ENCODE measurements around the gene PAPOLA.

Gene PAPOLA

DNA sequence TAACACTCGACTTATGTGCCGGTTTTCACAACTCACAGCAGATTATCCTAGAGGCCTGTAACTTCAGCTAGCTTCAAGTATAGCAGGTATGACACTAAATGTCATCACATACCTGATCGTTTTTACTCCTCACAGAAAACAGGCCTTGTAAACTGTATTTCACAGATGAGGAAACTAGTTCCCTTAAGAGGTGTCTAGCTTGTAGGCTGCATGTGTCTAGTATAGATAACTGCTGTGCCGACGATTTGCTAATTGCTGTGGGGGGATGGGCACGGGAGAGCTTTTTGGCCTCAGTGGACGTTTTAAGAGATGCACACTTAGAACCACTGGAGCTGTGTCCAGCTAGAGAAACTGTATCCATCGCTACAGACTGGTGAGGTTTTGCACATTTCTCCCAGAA lies 78.8 kb downstream of the PAPOLA start:
- peak in 1 of 42 donors; percentile 26 for DNase-seq
- intact Hi-C loops (cut with DNase I): loop anchor here (10.0 kb wide), 1 partner anchor 164 kb away; no protein-coding TSS in a partner anchor

GRCh38 chr14:96581902-96582301 lies 79.7 kb downstream of the PAPOLA start:
- DNase-seq: peak in 2 of 42 donors; percentile 4 to 37
- intact Hi-C loops (cut with DNase I): loop anchor here (10.0 kb wide), 1 partner anchor 163 kb away; no protein-coding TSS in a partner anchor

DNA sequence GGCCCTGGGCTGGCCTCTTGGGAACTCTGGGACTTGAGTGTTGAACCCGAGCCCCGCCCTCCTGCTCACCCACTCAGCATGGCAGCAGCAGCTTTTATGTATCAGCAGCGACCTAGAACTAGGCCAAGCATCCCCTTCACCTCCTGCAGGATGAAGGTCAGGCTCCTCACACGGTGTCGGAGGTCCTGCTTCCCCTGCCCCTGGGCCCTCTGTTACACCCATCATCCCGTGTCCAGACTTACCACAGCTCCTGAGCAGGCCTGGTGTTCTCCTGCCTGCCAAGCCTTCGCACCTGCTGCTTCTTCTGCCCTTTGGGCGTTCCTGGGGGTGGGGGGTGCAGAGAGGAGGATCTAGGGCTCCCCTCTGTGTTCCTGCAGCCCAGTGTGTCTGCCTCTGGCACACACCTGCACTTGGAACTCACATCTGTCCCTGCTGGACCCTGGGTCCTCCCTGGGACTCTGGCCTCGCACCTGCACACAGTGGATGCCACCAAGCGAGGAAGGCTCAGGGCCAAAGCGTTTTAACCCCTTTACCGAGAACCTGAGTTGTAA lies 80.3 kb downstream of the PAPOLA start:
- intact Hi-C loops (cut with DNase I): loop anchor here (10.0 kb wide), 1 partner anchor 162 kb away; no protein-coding TSS in a partner anchor
- peak in 2 of 42 donors; percentile 21 to 28 for DNase-seq

GRCh38 chr14:96582995-96583394 lies 80.8 kb downstream of the PAPOLA start:
- DNase-seq: peak in 1 of 42 donors; percentile 4
- intact Hi-C loops (cut with DNase I): loop anchor here (10.0 kb wide), 1 partner anchor 162 kb away; no protein-coding TSS in a partner anchor

DNA sequence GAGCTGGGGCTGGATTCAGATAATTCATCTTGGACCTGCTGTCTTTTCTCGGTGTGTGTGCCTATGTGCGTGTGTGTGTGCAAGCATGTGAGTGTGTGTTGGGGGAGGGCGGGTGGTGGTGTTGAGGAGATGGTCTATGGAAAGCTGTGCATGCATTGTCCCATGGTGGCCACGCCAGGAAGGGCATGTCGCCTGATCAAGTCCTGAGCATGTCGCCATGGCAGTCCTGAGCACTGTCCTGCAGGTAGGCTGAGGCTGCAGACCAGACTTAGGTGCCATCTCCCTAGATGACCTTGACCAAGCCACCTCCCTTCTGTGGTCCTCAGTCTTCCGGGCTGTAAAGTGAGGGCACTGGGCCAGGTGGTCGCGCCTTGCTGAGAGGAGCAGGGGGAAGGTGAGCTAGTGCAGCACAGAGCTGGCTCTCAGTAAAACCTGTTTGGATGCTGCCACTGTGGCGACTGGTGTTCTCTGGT lies 81.4 kb downstream of the PAPOLA start:
- peak in 2 of 42 donors; percentile 15 to 27 for DNase-seq
- intact Hi-C loops (cut with DNase I): loop anchor here (10.0 kb wide), 1 partner anchor 161 kb away; no protein-coding TSS in a partner anchor

DNA sequence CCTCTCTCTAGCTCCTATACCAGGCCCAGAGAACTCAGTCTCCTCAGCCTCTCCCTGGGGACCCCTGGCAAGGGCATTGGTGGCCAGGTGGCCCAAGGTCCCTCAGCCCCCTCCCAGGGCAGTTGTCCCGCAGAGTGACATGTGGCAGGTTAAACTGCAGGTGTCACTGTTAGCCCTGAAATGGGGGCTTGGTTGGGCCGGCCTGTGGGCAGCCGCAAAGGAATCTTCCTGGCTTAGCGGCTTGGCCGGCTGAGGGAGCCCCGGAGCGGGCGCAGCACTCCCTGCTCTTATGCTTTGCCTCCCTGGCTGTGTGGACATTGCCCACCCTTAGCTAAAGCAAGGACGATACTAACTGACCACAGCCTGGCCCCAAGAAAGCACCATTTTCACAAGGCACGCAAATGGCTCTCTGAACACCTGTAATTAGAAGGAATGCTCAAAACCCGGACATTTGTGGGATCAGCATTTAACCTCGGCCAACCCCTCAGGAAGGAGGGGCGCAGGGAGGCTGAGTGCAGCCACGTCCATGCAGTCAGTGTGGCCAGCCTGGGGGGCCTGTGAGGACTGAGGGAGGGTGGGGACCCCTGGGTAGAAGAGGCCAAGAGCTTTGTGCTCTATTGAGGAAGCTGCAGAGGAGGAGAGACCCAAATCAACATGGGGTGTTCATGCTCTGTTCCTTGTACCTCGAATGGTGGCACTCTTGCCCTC lies 82.2 kb downstream of the PAPOLA start:
- intact Hi-C loops (cut with DNase I): loop anchor here (10.0 kb wide), 1 partner anchor 160 kb away; no protein-coding TSS in a partner anchor
- peak in 16 of 42 donors; percentile 19 to 57 (median 37) for DNase-seq

GRCh38 chr14:96584907-96585671 lies 82.9 kb downstream of the PAPOLA start:
- DNase-seq: peak in 2 of 42 donors; percentile 8 to 31
- intact Hi-C loops (cut with DNase I): loop anchor here (10.0 kb wide), 1 partner anchor 160 kb away; no protein-coding TSS in a partner anchor

DNA sequence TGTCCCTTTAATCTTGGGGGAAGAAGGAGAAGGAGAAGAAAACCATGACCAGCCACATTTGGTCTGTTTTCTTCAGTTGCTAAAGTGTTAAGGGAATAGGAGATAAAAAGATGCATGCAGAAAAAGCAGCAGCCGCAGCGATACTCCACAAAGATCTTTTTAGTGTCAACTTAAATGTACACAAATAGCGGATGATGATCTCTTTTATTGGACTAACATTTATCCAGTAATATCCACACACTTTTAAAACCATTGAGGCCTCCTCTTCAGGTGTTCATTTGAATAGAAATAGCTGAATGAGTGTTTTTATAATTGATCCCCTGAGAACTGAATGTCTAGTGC lies 83.5 kb downstream of the PAPOLA start:
- intact Hi-C loops (cut with DNase I): loop anchor here (10.0 kb wide), 1 partner anchor 159 kb away; no protein-coding TSS in a partner anchor
- DNase-seq: peak in 1 of 42 donors; percentile 4

DNA sequence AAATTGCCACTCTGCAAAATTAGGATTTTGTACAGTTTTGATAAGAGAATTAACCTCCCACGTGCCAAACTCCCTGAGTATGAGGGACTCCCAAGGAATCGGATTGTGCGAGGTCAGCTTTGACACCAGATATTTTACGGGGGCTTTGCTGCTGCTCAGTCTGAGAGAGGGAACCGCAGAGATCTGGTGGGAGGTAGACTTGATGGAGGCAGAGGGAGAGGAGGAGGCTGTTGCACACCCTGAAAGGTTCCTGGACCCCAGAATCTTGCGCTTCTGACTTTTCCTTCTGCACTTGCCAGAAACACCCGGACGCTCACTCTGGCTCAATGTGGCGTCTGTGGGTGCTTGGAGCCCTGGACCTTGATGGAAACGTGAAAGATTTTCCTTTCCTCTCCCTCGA lies 83.9 kb downstream of the PAPOLA start:
- intact Hi-C loops (cut with DNase I): loop anchor here (10.0 kb wide), 1 partner anchor 159 kb away; no protein-coding TSS in a partner anchor
- DNase-seq: peak in 1 of 42 donors; percentile 5

GRCh38 chr14:96586921-96587822 lies 85.0 kb downstream of the PAPOLA start:
- intact Hi-C loops (cut with DNase I): loop anchor here (10.0 kb wide), 1 partner anchor 158 kb away; no protein-coding TSS in a partner anchor
- peak in 3 of 42 donors; percentile 21 to 32 (median 29) for DNase-seq

DNA sequence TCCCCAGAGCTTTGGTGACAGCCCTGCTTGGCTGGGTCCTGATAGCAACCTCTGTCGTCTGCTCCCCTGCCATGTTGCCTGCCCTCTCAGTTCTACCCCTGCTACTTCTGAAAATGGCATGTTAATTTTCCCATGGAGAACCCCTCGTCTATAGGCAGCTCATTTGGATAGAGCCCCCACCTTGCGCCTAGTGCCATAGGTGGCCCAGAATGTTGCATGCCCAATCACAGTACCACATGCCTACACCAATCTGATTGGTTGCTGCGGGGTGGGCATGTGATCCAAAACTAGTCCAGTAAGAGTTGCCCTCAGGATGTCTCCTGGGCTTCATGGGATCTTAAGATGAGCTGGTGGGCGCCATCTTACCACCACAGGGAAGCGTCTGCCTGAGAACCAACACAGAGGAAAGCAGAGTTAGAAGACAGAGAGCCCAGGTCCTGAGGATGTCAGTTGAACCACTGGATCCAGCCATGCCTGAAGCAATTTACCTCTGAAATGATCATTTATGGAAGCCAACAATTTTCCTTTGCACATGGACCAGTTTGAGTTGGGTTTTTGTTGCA lies 85.7 kb downstream of the PAPOLA start:
- DNase-seq: peak in 1 of 42 donors; percentile 25
- intact Hi-C loops (cut with DNase I): loop anchor here (10.0 kb wide), 1 partner anchor 157 kb away; no protein-coding TSS in a partner anchor

DNA sequence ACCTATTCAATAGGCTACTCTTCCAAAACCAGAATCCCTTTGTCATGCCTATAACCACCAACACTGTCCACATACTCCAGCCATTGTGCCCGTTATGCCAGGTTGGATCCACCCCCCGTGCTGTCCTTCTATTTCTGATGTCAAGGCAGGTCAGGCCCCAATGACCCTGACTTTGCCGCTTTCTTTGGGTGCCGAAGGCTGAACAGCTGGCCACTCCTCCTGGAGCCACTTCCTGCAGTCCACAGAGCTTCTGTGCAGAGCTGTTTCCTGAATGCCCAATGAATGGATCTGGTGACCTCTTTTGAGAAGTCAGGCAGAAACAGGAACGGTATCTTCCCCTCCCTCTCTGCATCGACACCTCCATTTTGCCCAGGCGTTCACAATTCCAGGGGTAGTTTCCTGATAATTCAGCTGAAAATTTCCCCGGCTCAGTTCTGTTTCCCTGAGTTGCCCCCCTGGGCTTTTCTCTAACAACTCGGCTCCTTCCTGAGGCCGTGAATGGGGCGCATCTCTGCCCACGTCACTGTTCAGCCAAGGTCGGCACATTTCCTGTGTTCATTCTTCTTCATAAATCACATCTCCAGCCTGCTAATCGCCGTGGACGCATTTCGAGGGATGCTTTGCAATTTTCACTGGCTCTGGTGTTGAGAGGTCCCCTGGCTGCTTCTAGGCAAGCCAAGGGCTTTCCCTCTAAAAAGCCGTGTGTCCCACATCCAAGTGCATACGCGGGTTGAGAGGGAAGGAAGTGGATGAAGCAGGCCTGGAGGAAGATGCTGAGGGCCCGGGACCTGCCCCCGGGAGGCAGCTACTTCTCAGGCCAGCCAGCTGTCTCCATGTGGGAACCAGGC lies 86.5 kb downstream of the PAPOLA start:
- intact Hi-C loops (cut with DNase I): loop anchor here (10.0 kb wide), 1 partner anchor 156 kb away; no protein-coding TSS in a partner anchor
- DNase-seq: peak in 1 of 42 donors; percentile 19

- intact Hi-C loops (cut with DNase I): loop anchor here (10.0 kb wide), 1 partner anchor 155 kb away; no protein-coding TSS in a partner anchor
Observed at GRCh38 chr14:96589577-96589976, 87.4 kb downstream of the PAPOLA start.

GRCh38 chr14:96590190-96590864 lies 88.1 kb downstream of the PAPOLA start:
- no peak for DNase-seq
- intact Hi-C loops (cut with DNase I): no loop called here

More at GRCh38 chr14:96589577-96589976, 87.4 kb downstream of the PAPOLA start:
- no peak for DNase-seq

- peak; percentile 37 to 86 (median 72) for DNase-seq
Observed at GRCh38 chr14:96592591-96593386, 90.6 kb downstream of the PAPOLA start.

More at GRCh38 chr14:96592591-96593386, 90.6 kb downstream of the PAPOLA start:
- intact Hi-C loops (cut with DNase I): no loop called here
